B cell (primary cell): Measurements from ENCODE around the gene SHC4.

ENCODE experiments used
- CTCF ChIP-seq: fragments of 200-600 bp; IDR thresholded peaks from one replicate; pipeline ENCODE4 v1.8.0; 2022; ENCODE audit warnings: antibody characterized with exemption, mild to moderate bottlenecking
- EZH2 ChIP-seq: IDR thresholded peaks from 2 replicates; pipeline ENCODE4 v1.6.1; 2012; ENCODE audit warnings: borderline replicate concordance, low read depth, mild to moderate bottlenecking, moderate library complexity, low read length; ENCODE audit not compliant: insufficient read depth, poor library complexity, severe bottlenecking

- TF ChIP-seq CTCF = peak; percentile 97
- no peak for TF ChIP-seq EZH2
Observed at GRCh38 chr15:48975472-48976419, 12.0 kb upstream of the SHC4 start.
